H1 (cell line): ENCODE results near the gene VOPP1. TPM values are rescaled to one million over a fixed set of nuclear protein-coding genes. Genes with fewer than 3 reads are reported as not detected.

ENCODE experiments used
- CBX5 ChIP-seq: fragments of 300-800, 300-1000 bp; sonication (generic); IDR thresholded peaks from 2 replicates; pipeline ENCODE4 v1.7.1; 2016; ENCODE audit warnings: antibody characterized with exemption, low read length, low read depth
- CHD2 ChIP-seq: IDR thresholded peaks from 2 replicates; pipeline ENCODE4 v1.6.1; 2012; ENCODE audit warnings: low read length, improper control_type of control experiment
- HDAC6 ChIP-seq: IDR thresholded peaks from one replicate; pipeline ENCODE4 v1.7.1; 2012; ENCODE audit warnings: low read depth, mild to moderate bottlenecking, inconsistent platforms, low read length, moderate library complexity
- KDM1A ChIP-seq: fragments of 200-600, 300-600 bp; sonication (generic); IDR thresholded peaks from 2 replicates; pipeline ENCODE4 v1.7.1; 2016; ENCODE audit warnings: mild to moderate bottlenecking, low read length, borderline replicate concordance
- NANOG ChIP-seq: IDR thresholded peaks from 2 replicates; pipeline ENCODE4 v1.6.1; 2011; ENCODE audit warnings: low read length, low read depth, mild to moderate bottlenecking, inconsistent platforms; ENCODE audit not compliant: insufficient read depth, poor library complexity, severe bottlenecking
- TAF7 ChIP-seq: optimal IDR thresholded peaks from 2 replicates; pipeline ENCODE3; 2011; ENCODE audit warnings: low read depth, mild to moderate bottlenecking, inconsistent platforms, low read length, moderate library complexity, borderline replicate concordance
- TBP ChIP-seq: IDR thresholded peaks from 2 replicates; pipeline ENCODE4 v1.6.1; 2011; ENCODE audit warnings: low read depth, low read length, improper control_type of control experiment
- polyA plus RNA-seq, 7 experiments: library from polyadenylated mRNA; depleted of rRNA in 3 of 7; stranded (reverse) in 5 of 7; unstranded in 2 of 7; fragments of >200 nt in 5 of 7; fragments of 200-250 nt in 2 of 7; gene quantifications; 1 replicate in 5 of 7; 2 replicates in 1 of 7; 4 replicates in 1 of 7; pipeline versions ENCODE4 v1.2.1 to v1.2.3, GENCODE V29; 2011 to 2013; ENCODE audit warnings: missing spikeins in 2 of 7, mixed read lengths in 2 of 7
- total RNA-seq: library from RNA; stranded (reverse); fragmentation: NEBNext Ultra II Directional; extraction: Animal tissue kit (Norgen Biotek cat#: 25700); gene quantifications from 2 replicates; pipeline ENCODE4 v1.2.1, GENCODE V29; 2021
- TF ChIP-seq, protein P1 (sequence below): IDR thresholded peaks from 2 replicates; pipeline ENCODE4 v1.6.1; 2011; ENCODE audit warnings: low read length, improper control_type of control experiment

The VOPP1 gene
- total and polyA plus RNA-seq, 2 of the 8 experiments (the other 6 are each of a cell fraction or from before 2014, with no cell fraction given) = 44.7 to 83.0 TPM

DNA sequence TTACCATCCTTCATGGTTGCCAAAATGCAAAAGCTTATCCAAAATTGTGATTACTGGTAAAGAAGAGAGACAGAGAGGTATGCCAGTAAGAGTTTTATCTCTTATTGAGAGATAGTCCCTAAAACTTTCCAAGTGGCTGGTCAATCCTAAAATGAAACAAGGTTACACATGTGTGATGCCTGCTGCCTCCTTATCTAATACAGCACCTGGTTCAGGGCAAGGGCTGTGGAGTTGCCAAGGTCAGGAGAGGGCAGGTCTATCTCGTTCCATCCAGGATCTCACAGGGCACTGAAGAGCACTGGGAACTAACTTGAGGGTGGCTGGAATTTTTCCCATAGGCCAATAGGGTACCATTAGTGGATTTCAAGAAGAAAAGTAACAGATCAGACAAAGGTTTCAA lies 18.3 kb downstream of the VOPP1 start (continued):
- TF ChIP-seq, protein P1, sequence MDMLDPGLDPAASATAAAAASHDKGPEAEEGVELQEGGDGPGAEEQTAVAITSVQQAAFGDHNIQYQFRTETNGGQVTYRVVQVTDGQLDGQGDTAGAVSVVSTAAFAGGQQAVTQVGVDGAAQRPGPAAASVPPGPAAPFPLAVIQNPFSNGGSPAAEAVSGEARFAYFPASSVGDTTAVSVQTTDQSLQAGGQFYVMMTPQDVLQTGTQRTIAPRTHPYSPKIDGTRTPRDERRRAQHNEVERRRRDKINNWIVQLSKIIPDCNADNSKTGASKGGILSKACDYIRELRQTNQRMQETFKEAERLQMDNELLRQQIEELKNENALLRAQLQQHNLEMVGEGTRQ = no peak
- TF ChIP-seq HDAC6 (no peak), KDM1A (no peak), TAF7 (no peak), TBP (no peak), NANOG (no peak), CHD2 (no peak), CBX5 (no peak)
- TF ChIP-seq, all 59 proteins: peak for 0
